Right lobe of liver (tissue), 6 donors: ENCODE measurements around the gene PCDHAC1. TPM values are rescaled to one million over a fixed set of nuclear protein-coding genes. Genes with fewer than 3 reads are reported as not detected.

Source experiments
- ATAC-seq, 4 donors: fragments of 200-7000 bp; cut with Tn5 transposase; one replicate each; pipeline ENCODE4 v1.9.1; 2020; ENCODE audit warnings: mild to moderate bottlenecking in 4 of 4, moderate library complexity in 4 of 4
- DNase-seq, 3 donors: peaks; one replicate each; pipeline ENCODE4 v3.0.0-alpha.2; 2020
- H3K27ac ChIP-seq, 3 donors: fragments of 200-600 bp; one replicate each; pipeline ENCODE4 v1.8.0; 2022
- H3K27me3 ChIP-seq, 2 donors: fragments of 200-600 bp; one replicate each; pipeline ENCODE4 v1.8.0; 2022
- H3K36me3 ChIP-seq, 4 donors: fragments of 200-600 bp; sonication (generic) in 1 of 4; one replicate each; pipeline versions ENCODE4 v1.5.1 to v1.8.0; 2017 to 2022; ENCODE audit warnings: control low read depth in 1 of 4
- H3K4me1 ChIP-seq, 4 donors: fragments of 200-600 bp; sonication (generic) in 1 of 4; one replicate each; pipeline versions ENCODE4 v1.5.1 to v1.8.0; 2017 to 2022; ENCODE audit warnings: control low read depth in 1 of 4
- H3K4me3 ChIP-seq, 3 donors: fragments of 200-600 bp; one replicate each; pipeline ENCODE4 v1.8.0; 2022
- H3K9me3 ChIP-seq, 4 donors: fragments of 200-600 bp; sonication (generic) in 1 of 4; one replicate each; pipeline versions ENCODE4 v1.5.1 to v1.8.0; 2017 to 2022; ENCODE audit warnings: control low read depth in 1 of 4
- CTCF ChIP-seq, 4 donors: fragments of 200-600 bp in 3 of 4; fragments of 450-650 bp in 1 of 4; IDR thresholded peaks; one replicate each; pipeline versions ENCODE4 v1.5.1 to v1.8.0; 2016 to 2022; ENCODE audit warnings: antibody characterized with exemption in 4 of 4, mild to moderate bottlenecking in 2 of 4
- POLR2A ChIP-seq: fragments of 450-650 bp; IDR thresholded peaks from one replicate; pipeline ENCODE4 v1.6.1; 2017; ENCODE audit warnings: antibody characterized with exemption, mild to moderate bottlenecking
- WGBS: methylation state at CpG from one replicate; pipeline ENCODE4 v1.1.6; 2018; ENCODE audit warnings: low coverage, low lambda C conversion rate; ENCODE audit not compliant: insufficient coverage; ENCODE audit errors: missing lambda C conversion rate; 5-methylcytosine and 5-hydroxymethylcytosine counted together
- intact Hi-C, 2 donors: fragments of 100-400 bp; cut with DNase I; formaldehyde crosslinking; loops; one replicate each; pipeline versions ENCODE4 v1.11.2 to v1.14.1; 2022
- small RNA-seq, 2 experiments: library from RNA; depleted of rRNA; stranded (forward); fragments of <200 nt; gene quantifications; one replicate each; pipeline ENCODE3, GENCODE V24; 2016
- total RNA-seq, 6 experiments: library from RNA; depleted of rRNA in 2 of 6; stranded (reverse); fragments of >200 nt in 2 of 6; fragmentation: NEBNext Ultra II Directional in 3 of 6; extraction: Animal tissue kit (Norgen Biotek cat#: 25700) in 3 of 6; gene quantifications; one replicate each; pipeline versions ENCODE4 v1.1.0 to v1.2.4, GENCODE V29; 2016 to 2023
- donor health status: DM: no; HTN: yes; CAD: no.
- donor health status: DM: no; HTN: no; CAD: no.
- donor health status: DM: no; HTN: no; CAD: no.
- donor health status: DM: no; HTN: yes; CAD: no.
- donor health status: DM: no; HTN: yes; CAD: no.

PCDHAC1 gene
- total RNA-seq, 6 experiments from 2014 or later: 0.18 to 0.86 (median 0.35) TPM

GRCh38 chr5:140973550-140973949 is 47.5 kb downstream of the PCDHAC1 start:
- Histone ChIP-seq H3K4me1 (peaks cover 0 to 7% (median 0%) of the 10 kb centered on the region in 4 donors), H3K27ac (no peak overlapping the region), H3K4me3 (no peak overlapping the region), H3K27me3 (no peaks in the 10 kb centered on the region), H3K9me3 (no peaks in the 10 kb centered on the region), H3K36me3 (no peaks in the 10 kb centered on the region)
- DNase-seq (no peak), ATAC-seq (no peak)
- TF ChIP-seq POLR2A (no peak), CTCF (IDR thresholded peaks at IDR 0.05) (no peak)
- intact Hi-C loops: no loop called here

DNA sequence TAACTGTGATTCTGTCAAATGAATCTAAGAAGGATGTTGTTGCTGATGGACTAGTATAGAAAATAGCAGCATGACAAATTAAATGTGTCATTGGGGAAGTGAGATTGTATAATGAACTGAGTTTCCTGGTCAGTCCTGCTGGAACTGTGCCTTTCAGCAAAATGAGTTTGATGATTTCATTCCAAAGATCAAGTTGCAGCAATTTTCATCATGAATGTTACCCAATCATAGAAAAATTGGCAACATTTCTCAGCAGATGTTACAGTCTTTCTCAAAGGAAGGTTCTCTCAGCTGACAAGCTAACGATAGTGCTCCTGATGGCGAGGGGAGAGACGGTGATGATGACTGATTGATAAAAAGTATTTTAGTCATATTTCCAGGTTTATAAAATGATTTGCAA is 50.9 kb downstream of the PCDHAC1 start:
- no peaks in the 10 kb centered on the region for H3K27me3 ChIP-seq
- intact Hi-C loops: no loop called here
- H3K4me3 ChIP-seq: no peak overlapping the region
- WGBS: 23% methylated on average over 3 of the region's 3 CpGs
- H3K9me3 ChIP-seq: no peaks in the 10 kb centered on the region
- DNase-seq: no peak
- ATAC-seq: peak; percentile 41 to 81 (median 66)
- H3K27ac ChIP-seq: no peak overlapping the region
- H3K36me3 ChIP-seq: no peaks in the 10 kb centered on the region
- no peak for TF ChIP-seq POLR2A
- TF ChIP-seq CTCF (IDR thresholded peaks at IDR 0.05): no peak
- peaks cover 0 to 7% (median 0%) of the 10 kb centered on the region in 4 donors for H3K4me1 ChIP-seq

- TF ChIP-seq CTCF (IDR thresholded peaks at IDR 0.05) (no peak), POLR2A (no peak)
- WGBS: 5% methylated on average over 2 of the region's 2 CpGs
- no peaks in the 10 kb centered on the region for H3K27me3 ChIP-seq
- DNase-seq: peak; percentile 53 to 85 (median 69)
- H3K4me1 ChIP-seq: peaks cover 0 to 7% (median 0%) of the 10 kb centered on the region in 4 donors
- no peak overlapping the region for H3K4me3 ChIP-seq
- no peaks in the 10 kb centered on the region for H3K9me3 ChIP-seq
- H3K36me3 ChIP-seq: no peaks in the 10 kb centered on the region
- intact Hi-C loops: no loop called here
- peak; percentile 82 to 97 (median 95) for ATAC-seq
- peak overlapping the region in 1 of 3 donors; percentile 24 for H3K27ac ChIP-seq
Measured at GRCh38 chr5:140978260-140978659, 52.2 kb downstream of the PCDHAC1 start.

DNA sequence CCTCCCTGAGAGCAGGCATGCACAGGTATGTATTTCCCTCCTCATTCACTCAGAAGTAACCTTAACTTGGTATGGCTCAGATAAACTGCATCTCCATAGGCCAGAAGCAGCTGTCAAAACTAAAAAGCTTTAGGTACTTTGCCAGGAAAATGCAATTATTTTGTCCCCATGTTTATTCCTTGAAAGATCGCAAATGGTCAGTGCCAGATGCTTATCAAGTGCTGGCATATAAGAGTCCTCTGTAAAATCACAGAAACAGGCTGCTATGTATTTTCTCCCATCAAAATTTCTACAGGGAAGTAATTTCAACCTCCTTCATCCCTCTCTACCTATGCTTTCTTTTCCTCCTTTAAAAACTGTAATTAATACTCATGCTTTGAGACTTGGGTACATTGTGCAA is 52.9 kb downstream of the PCDHAC1 start:
- H3K27ac ChIP-seq: no peak overlapping the region
- no peak overlapping the region for H3K4me3 ChIP-seq
- TF ChIP-seq POLR2A: no peak
- no peak for TF ChIP-seq CTCF (IDR thresholded peaks at IDR 0.05)
- intact Hi-C loops: no loop called here
- H3K4me1 ChIP-seq: peaks cover 0 to 7% (median 0%) of the 10 kb centered on the region in 4 donors
- no peak for DNase-seq
- 82% methylated on average over 1 of the region's 1 CpG for WGBS
- H3K9me3 ChIP-seq: no peaks in the 10 kb centered on the region
- no peaks in the 10 kb centered on the region for H3K36me3 ChIP-seq
- ATAC-seq: no peak
- H3K27me3 ChIP-seq: no peaks in the 10 kb centered on the region

Small RNA genes within 50 kb of the gene (small RNA-seq; reads per million reads assigned to genes)
- gene AC010223.1: 0 reads per million in 2 experiments

Other genes starting within 250 kb of the PCDHAC1 start
- gene HARS1, start 234.9 kb upstream of the PCDHAC1 start, total RNA-seq: 10 to 100 TPM; 22.8 to 46.6 (median 37.0) TPM
- gene HARS2, start 234.8 kb upstream of the PCDHAC1 start, total RNA-seq: 10 to 100 TPM in 4 of 6 experiments, 1 to 10 TPM in 2; 8.5 to 13.9 (median 11.5) TPM
- 10 to 100 TPM; 11.6 to 26.4 (median 18.0) TPM for gene ZMAT2, start 225.9 kb upstream of the PCDHAC1 start, total RNA-seq
- not detected for gene PCDHA1, start 140.2 kb upstream of the PCDHAC1 start, total RNA-seq
- gene PCDHA2, start 131.4 kb upstream of the PCDHAC1 start, total RNA-seq: not detected
- under 1 TPM in 1 of 6 experiments, not detected in 5; 0.07 TPM for gene PCDHA3, start 125.2 kb upstream of the PCDHAC1 start, total RNA-seq
- under 1 TPM in 4 of 6 experiments, not detected in 2; 0.09 to 0.19 (median 0.13) TPM for gene PCDHA4, start 119.2 kb upstream of the PCDHAC1 start, total RNA-seq
- gene PCDHA5, start 104.7 kb upstream of the PCDHAC1 start, total RNA-seq: under 1 TPM in 1 of 6 experiments, not detected in 5; 0.06 TPM
- gene PCDHA6, start 98.3 kb upstream of the PCDHAC1 start, total RNA-seq: under 1 TPM in 1 of 6 experiments, not detected in 5; 0.12 TPM
- under 1 TPM in 2 of 6 experiments, not detected in 4; 0.07 to 0.12 TPM for gene PCDHA7, start 92.0 kb upstream of the PCDHAC1 start, total RNA-seq
- not detected for gene PCDHA8, start 85.1 kb upstream of the PCDHAC1 start, total RNA-seq
- not detected for gene PCDHA9, start 77.9 kb upstream of the PCDHAC1 start, total RNA-seq
- under 1 TPM in 3 of 6 experiments, not detected in 3; 0.05 to 0.07 (median 0.06) TPM for gene PCDHA10, start 70.4 kb upstream of the PCDHAC1 start, total RNA-seq
- gene PCDHA11, start 57.3 kb upstream of the PCDHAC1 start, total RNA-seq: under 1 TPM in 3 of 6 experiments, not detected in 3; 0.04 to 0.51 (median 0.07) TPM
- gene PCDHA12, start 51.0 kb upstream of the PCDHAC1 start, total RNA-seq: under 1 TPM in 4 of 6 experiments, not detected in 2; 0.18 to 0.51 (median 0.32) TPM
- gene PCDHA13, start 44.2 kb upstream of the PCDHAC1 start, total RNA-seq: 1 to 10 TPM in 3 of 6 experiments, under 1 TPM in 2, not detected in 1; 0.35 to 1.8 (median 1.2) TPM
- 1 to 10 TPM in 3 of 6 experiments, under 1 TPM in 3; 0.68 to 2.2 (median 1.3) TPM for gene PCDHAC2, start 40.2 kb downstream of the PCDHAC1 start, total RNA-seq
- gene PCDHB1, start 125.1 kb downstream of the PCDHAC1 start, total RNA-seq: not detected
- gene PCDHB2, start 168.3 kb downstream of the PCDHAC1 start, total RNA-seq: under 1 TPM in 3 of 6 experiments, not detected in 3; 0.11 to 0.19 (median 0.14) TPM
- gene PCDHB3, start 174.2 kb downstream of the PCDHAC1 start, total RNA-seq: under 1 TPM in 3 of 6 experiments, not detected in 3; 0.07 to 0.31 (median 0.30) TPM
- gene PCDHB4, start 195.5 kb downstream of the PCDHAC1 start, total RNA-seq: under 1 TPM; 0.10 to 0.35 (median 0.20) TPM
- gene PCDHB5, start 208.9 kb downstream of the PCDHAC1 start, total RNA-seq: 1 to 10 TPM in 1 of 6 experiments, under 1 TPM in 5; 0.18 to 1.2 (median 0.45) TPM
- under 1 TPM in 4 of 6 experiments, not detected in 2; 0.06 to 0.16 (median 0.12) TPM for gene PCDHB6, start 223.8 kb downstream of the PCDHAC1 start, total RNA-seq
- gene PCDHB7, start 246.3 kb downstream of the PCDHAC1 start, total RNA-seq: under 1 TPM; 0.07 to 0.31 (median 0.13) TPM